SK-N-SH (cell line): ENCODE data around the gene ACTR6.

ENCODE experiments used
- CTCF ChIP-seq: fragments of 200-600 bp; sonication (generic); IDR thresholded peaks from 2 replicates; pipeline ENCODE4 v1.6.1; 2017; ENCODE audit warnings: antibody characterized with exemption, mild to moderate bottlenecking, moderate library complexity
- ELF1 ChIP-seq: IDR thresholded peaks from 2 replicates; pipeline ENCODE4 v1.4.0; 2012
- EZH2phosphoT487 ChIP-seq: fragments of 200-600 bp; sonication (generic); IDR thresholded peaks from 2 replicates; pipeline ENCODE4 v1.6.1; 2017; ENCODE audit warnings: low read depth, mixed run types, mild to moderate bottlenecking, antibody characterized with exemption, moderate library complexity, borderline replicate concordance
- FOXM1 ChIP-seq: IDR thresholded peaks from 2 replicates; pipeline ENCODE4 v1.4.0; 2012; ENCODE audit warnings: low read depth, mild to moderate bottlenecking
- GABPA ChIP-seq: IDR thresholded peaks from 2 replicates; pipeline ENCODE4 v1.4.0; 2012; ENCODE audit warnings: low read depth, mild to moderate bottlenecking
- MAX ChIP-seq: IDR thresholded peaks from 2 replicates; pipeline ENCODE4 v1.4.0; 2012; ENCODE audit warnings: low read depth
- MEF2A ChIP-seq: IDR thresholded peaks from 2 replicates; pipeline ENCODE4 v1.4.0; 2012; ENCODE audit warnings: low read depth, borderline replicate concordance
- NFIC ChIP-seq: IDR thresholded peaks from 2 replicates; pipeline ENCODE4 v1.4.0; 2012; ENCODE audit warnings: borderline replicate concordance
- POLR2AphosphoS5 ChIP-seq: IDR thresholded peaks from 2 replicates; pipeline ENCODE4 v1.6.1; 2012; ENCODE audit warnings: low read depth, low read length
- RAD21 ChIP-seq: IDR thresholded peaks from 2 replicates; pipeline ENCODE4 v1.6.1; 2012; ENCODE audit warnings: mild to moderate bottlenecking, low read length
- SIN3A ChIP-seq: IDR thresholded peaks from 2 replicates; pipeline ENCODE4 v1.6.1; 2012; ENCODE audit warnings: low read depth, mild to moderate bottlenecking, low read length, moderate library complexity, borderline replicate concordance
- TAF1 ChIP-seq: IDR thresholded peaks from 2 replicates; pipeline ENCODE4 v1.6.1; 2012; ENCODE audit warnings: low read depth, mild to moderate bottlenecking, low read length, moderate library complexity, borderline replicate concordance
- TEAD4 ChIP-seq: IDR thresholded peaks from 2 replicates; pipeline ENCODE4 v1.4.0; 2012; ENCODE audit warnings: mild to moderate bottlenecking, borderline replicate concordance; ENCODE audit not compliant: insufficient read depth
- YY1 ChIP-seq: IDR thresholded peaks from 2 replicates; pipeline ENCODE4 v1.4.0; 2012; ENCODE audit warnings: low read depth, mild to moderate bottlenecking

GRCh38 chr12:100221523-100221922 is 20.9 kb downstream of the ACTR6 start:
- TF ChIP-seq MEF2A (no peak), CTCF (no peak), NFIC (no peak), POLR2AphosphoS5 (no peak), SIN3A (no peak), EZH2phosphoT487 (no peak), FOXM1 (no peak), TAF1 (no peak), ELF1 (no peak), YY1 (no peak), RAD21 (no peak), MAX (no peak), GABPA (no peak), TEAD4 (no peak)
